ENCODE results near the gene EBF3.

DNA sequence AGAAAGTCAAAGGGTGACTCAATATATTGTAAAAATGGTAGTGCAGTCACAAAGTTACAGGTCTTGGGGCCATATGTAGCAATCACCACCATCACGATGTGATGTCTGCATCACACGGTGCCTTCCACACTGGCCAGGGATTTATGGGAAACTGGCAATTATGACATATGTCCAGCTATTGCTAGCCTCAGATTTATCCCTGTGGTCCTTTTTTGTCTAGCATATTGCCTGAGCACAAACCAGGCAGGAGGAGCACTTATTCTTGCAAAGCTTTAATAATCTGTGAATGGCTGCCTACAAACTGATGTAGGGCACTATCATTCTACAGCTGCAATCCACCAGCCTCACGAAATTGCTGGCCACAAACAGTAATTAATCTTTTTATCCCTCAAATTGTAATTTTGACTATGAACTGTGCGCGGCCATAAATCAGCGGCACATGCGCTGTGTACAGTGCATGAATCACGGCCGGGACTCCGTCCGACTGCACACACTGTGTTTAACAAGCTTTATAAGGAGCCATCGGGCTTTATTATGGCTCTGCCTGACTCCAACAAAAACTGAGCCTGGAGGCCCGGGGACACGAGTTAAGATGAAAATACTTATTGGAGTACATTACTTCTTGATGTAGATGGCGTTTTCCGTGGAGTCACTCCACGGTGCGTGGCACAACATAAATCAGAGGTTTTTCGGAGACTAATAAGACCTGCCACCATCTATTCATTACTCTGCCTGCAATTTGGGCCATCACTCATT lies 115.2 kb downstream of the EBF3 start:
- TF ChIP-seq POLR2AphosphoS5 (IDR thresholded peaks at IDR 0.05; ENCODE audit: insufficient read depth, low read depth, low read length): no peak
- TF ChIP-seq EZH2 (IDR thresholded peaks at IDR 0.05; ENCODE audit: borderline replicate concordance, low read depth, low read length, severe bottlenecking): no peak
- TF ChIP-seq POLR2A (IDR thresholded peaks at IDR 0.05; ENCODE audit: low read depth, low read length): no peak
- TF ChIP-seq, protein P1, sequence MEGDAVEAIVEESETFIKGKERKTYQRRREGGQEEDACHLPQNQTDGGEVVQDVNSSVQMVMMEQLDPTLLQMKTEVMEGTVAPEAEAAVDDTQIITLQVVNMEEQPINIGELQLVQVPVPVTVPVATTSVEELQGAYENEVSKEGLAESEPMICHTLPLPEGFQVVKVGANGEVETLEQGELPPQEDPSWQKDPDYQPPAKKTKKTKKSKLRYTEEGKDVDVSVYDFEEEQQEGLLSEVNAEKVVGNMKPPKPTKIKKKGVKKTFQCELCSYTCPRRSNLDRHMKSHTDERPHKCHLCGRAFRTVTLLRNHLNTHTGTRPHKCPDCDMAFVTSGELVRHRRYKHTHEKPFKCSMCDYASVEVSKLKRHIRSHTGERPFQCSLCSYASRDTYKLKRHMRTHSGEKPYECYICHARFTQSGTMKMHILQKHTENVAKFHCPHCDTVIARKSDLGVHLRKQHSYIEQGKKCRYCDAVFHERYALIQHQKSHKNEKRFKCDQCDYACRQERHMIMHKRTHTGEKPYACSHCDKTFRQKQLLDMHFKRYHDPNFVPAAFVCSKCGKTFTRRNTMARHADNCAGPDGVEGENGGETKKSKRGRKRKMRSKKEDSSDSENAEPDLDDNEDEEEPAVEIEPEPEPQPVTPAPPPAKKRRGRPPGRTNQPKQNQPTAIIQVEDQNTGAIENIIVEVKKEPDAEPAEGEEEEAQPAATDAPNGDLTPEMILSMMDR (IDR thresholded peaks at IDR 0.05; ENCODE audit: extremely low read depth in 1 of 2, insufficient read depth in 1 of 2, low read depth in 1 of 2, low read length in 2 of 2): no peak
- no peak for TF ChIP-seq GATA2 (IDR thresholded peaks at IDR 0.05; ENCODE audit: insufficient read depth, insufficient read length, low read depth, low read length)
